WTC11 (cell line): ENCODE measurements around the gene C17orf75. TPM values are rescaled to one million over a fixed set of nuclear protein-coding genes. Genes with fewer than 3 reads are reported as not detected.

ENCODE experiments used
- ATAC-seq: fragments of 200-7000 bp; cut with Tn5 transposase; 2 replicates; pipeline ENCODE4 v1.10.0; 2021; ENCODE audit warnings: mild to moderate bottlenecking, moderate library complexity
- CTCF ChIA-PET: fragments of 300-600 bp; sonication (Branson Sonifier 250); formaldehyde crosslinking; loops from one replicate; lab custom pipeline; 2021; ENCODE audit warnings: antibody characterized with exemption; lab: Charles Lee
- POLR2A ChIA-PET: fragments of 350-600 bp; sonication (Branson Sonifier 250); formaldehyde crosslinking; loops from one replicate; lab custom pipeline; 2021; ENCODE audit warnings: antibody characterized with exemption; lab: Charles Lee
- DNase-seq: peaks from one replicate; pipeline ENCODE4 v3.0.0; 2021; ENCODE audit warnings: low spot score
- H3K27ac Mint-ChIP-seq: 2 replicates; pipeline ENCODE4 v1.8.0; 2021; ENCODE audit warnings: mixed read lengths
- H3K27me3 Mint-ChIP-seq: 2 replicates; pipeline ENCODE4 v1.8.0; 2021; ENCODE audit warnings: low read depth, mild to moderate bottlenecking, moderate library complexity, mixed read lengths
- H3K36me3 Mint-ChIP-seq: 2 replicates; pipeline ENCODE4 v1.8.0; 2021; ENCODE audit warnings: mixed read lengths
- H3K4me1 Mint-ChIP-seq: 2 replicates; pipeline ENCODE4 v1.8.0; 2022; ENCODE audit warnings: mixed read lengths
- H3K4me3 Mint-ChIP-seq: 2 replicates; pipeline ENCODE4 v1.8.0; 2021; ENCODE audit warnings: mild to moderate bottlenecking, moderate library complexity, mixed read lengths
- H3K9me3 Mint-ChIP-seq: 2 replicates; pipeline ENCODE4 v1.8.0; 2021; ENCODE audit warnings: mixed read lengths
- CREM ChIP-seq: sonication (generic); formaldehyde crosslinking; IDR thresholded peaks from 2 replicates; pipeline ENCODE4 v1.8.1; 2022; ENCODE audit warnings: mild to moderate bottlenecking, missing genetic modification reagents, moderate library complexity
- EMX1 ChIP-seq: fragments of 250-450 bp; sonication (Bioruptor Pico); IDR thresholded peaks from 2 replicates; pipeline ENCODE4 v1.8.0; 2021; ENCODE audit warnings: mild to moderate bottlenecking
- ESRRA ChIP-seq: sonication (generic); formaldehyde crosslinking; IDR thresholded peaks from 2 replicates; pipeline ENCODE4 v1.8.1; 2022; ENCODE audit warnings: mild to moderate bottlenecking, missing genetic modification reagents, borderline replicate concordance
- FOXP1 ChIP-seq: sonication (generic); formaldehyde crosslinking; IDR thresholded peaks from 2 replicates; pipeline ENCODE4 v1.8.0; 2022; ENCODE audit warnings: missing genetic modification reagents, mild to moderate bottlenecking, moderate library complexity, borderline replicate concordance
- NR2C2 ChIP-seq: sonication (generic); formaldehyde crosslinking; IDR thresholded peaks from 2 replicates; pipeline ENCODE4 v1.8.0; 2022; ENCODE audit warnings: mild to moderate bottlenecking, missing genetic modification reagents
- RELA ChIP-seq: sonication (generic); formaldehyde crosslinking; IDR thresholded peaks from 2 replicates; pipeline ENCODE4 v1.8.1; 2022; ENCODE audit warnings: missing genetic modification reagents, mild to moderate bottlenecking, borderline replicate concordance
- TEAD1 ChIP-seq: sonication (generic); formaldehyde crosslinking; IDR thresholded peaks from 2 replicates; pipeline ENCODE4 v1.8.0; 2022; ENCODE audit warnings: mild to moderate bottlenecking, missing genetic modification reagents
- TEAD4 ChIP-seq: sonication (generic); formaldehyde crosslinking; IDR thresholded peaks from 2 replicates; pipeline ENCODE4 v1.8.0; 2022; ENCODE audit warnings: mild to moderate bottlenecking, missing genetic modification reagents
- ZBTB21 ChIP-seq: sonication (generic); formaldehyde crosslinking; IDR thresholded peaks from 2 replicates; pipeline ENCODE4 v1.8.1; 2023; ENCODE audit warnings: mild to moderate bottlenecking, missing genetic modification reagents, borderline replicate concordance
- ZNF219 ChIP-seq: sonication (generic); formaldehyde crosslinking; IDR thresholded peaks from 2 replicates; pipeline ENCODE4 v1.8.0; 2023; ENCODE audit warnings: missing genetic modification reagents, mild to moderate bottlenecking, borderline replicate concordance
- ZNF416 ChIP-seq: fragments of 250-450 bp; sonication (Bioruptor Pico); IDR thresholded peaks from 2 replicates; pipeline ENCODE4 v1.9.0; 2021; ENCODE audit warnings: mild to moderate bottlenecking, inconsistent platforms
- total RNA-seq: library from RNA; stranded (reverse); gene quantifications from 3 replicates; pipeline ENCODE4 v1.2.3, GENCODE V29; 2021
- TF ChIP-seq, protein P1 (sequence below): fragments of 250-450 bp; sonication (Bioruptor Pico); IDR thresholded peaks from 2 replicates; pipeline ENCODE4 v1.9.0; 2021; ENCODE audit warnings: mild to moderate bottlenecking
- TF ChIP-seq, protein P2 (sequence below): sonication (generic); formaldehyde crosslinking; IDR thresholded peaks from 2 replicates; pipeline ENCODE4 v1.8.0; 2022; ENCODE audit warnings: missing genetic modification reagents
- TF ChIP-seq, protein P3 (sequence below): fragments of 250-450 bp; sonication (Bioruptor Pico); conservative IDR thresholded peaks from 2 replicates; pipeline ENCODE4 v1.9.0; 2021; ENCODE audit warnings: mild to moderate bottlenecking
- TF ChIP-seq, protein P4 (sequence below): sonication (generic); formaldehyde crosslinking; IDR thresholded peaks from 2 replicates; pipeline ENCODE4 v1.8.1; 2022; ENCODE audit warnings: missing genetic modification reagents, borderline replicate concordance
- TF ChIP-seq, protein P5 (sequence below): sonication (generic); formaldehyde crosslinking; IDR thresholded peaks from 2 replicates; pipeline ENCODE4 v1.8.0; 2022; ENCODE audit warnings: mild to moderate bottlenecking, missing genetic modification reagents
- TF ChIP-seq, protein P6 (sequence below): sonication (generic); formaldehyde crosslinking; IDR thresholded peaks from 2 replicates; pipeline ENCODE4 v1.8.1; 2023; ENCODE audit warnings: mild to moderate bottlenecking, missing genetic modification reagents

C17orf75 gene
- total RNA-seq, 1 experiment from 2014 or later = 35.5 TPM

DNA sequence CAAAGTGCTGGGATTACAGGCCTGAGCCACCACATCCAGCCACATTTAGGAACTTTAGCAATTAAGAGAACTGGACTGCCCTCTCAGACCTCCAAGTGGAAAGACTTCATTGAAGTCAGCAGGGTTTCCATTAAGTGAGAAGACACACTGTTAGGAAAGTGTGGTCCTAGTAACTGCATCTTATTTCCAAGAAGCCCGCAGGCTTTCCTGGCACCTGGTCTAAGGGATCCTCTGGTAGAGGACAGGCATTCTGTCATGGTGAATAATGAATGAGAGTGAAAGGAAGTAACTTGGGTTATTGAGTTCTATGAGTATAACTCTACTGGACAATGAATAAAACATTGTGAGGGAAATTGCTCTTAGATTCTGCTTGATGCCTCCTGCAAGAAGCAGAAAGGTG, 14.1 kb downstream of the C17orf75 start:
- ChIA-PET CTCF (interaction anchor here (1.7 kb wide), 1 partner anchor 9 kb away, joined by 12 read pairs; no protein-coding TSS in a partner anchor), POLR2A (no interaction called here)
- H3K9me3 Mint-ChIP-seq = no peaks in the 10 kb centered on the region

DNA sequence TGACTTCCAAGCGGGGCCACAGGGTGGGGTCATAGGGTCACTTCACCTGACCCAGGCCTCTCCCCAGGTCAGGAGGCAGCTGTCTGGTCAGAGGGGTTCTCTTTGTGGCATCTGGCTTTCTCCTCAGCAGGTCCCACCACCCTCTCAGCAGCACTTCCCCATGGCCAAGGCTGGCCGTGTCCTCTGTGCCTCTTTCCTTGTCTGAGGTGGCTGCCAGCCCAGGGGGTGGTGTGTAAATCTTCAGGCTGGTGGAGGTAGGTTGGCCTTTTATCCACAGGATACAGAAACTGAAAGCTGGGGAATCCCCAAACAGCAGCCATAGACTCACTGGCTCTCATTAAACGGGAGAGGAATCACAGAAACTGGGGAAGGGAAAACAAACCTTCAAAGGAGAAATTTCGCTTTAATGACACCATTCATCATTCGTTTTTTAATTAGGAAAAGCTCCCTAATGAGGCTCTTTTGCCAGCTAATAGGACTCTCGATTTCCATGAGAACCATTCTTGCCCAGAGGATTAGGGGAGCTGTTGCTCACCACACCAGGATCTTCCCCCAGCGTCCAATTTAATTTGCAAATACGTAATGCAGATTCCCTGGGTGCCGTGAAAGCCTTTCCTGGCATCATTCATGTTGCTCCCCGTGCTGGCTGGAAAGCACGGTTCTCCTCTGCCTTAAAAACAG, 18.0 kb downstream of the C17orf75 start:
- CTCF ChIA-PET = interaction anchor here (0.9 to 2.1 kb wide), 6 partner anchors 13 to 120 kb away, joined by 3 to 21 read pairs (median 6); partner anchors contain the start of gene PSMD11
- Mint-ChIP-seq H3K9me3 (no peaks in the 10 kb centered on the region), H3K36me3 (no peaks in the 10 kb centered on the region), H3K4me3 (no peak overlapping the region), H3K27me3 (no peaks in the 10 kb centered on the region), H3K4me1 (peaks cover 18% of the 10 kb centered on the region), H3K27ac (peak overlapping the region; percentile 93)
- TF ChIP-seq CREM (no peak), TEAD1 (CRISPR knock-in tag) (no peak), EMX1 (CRISPR knock-in tag) (no peak), ESRRA (CRISPR knock-in tag) (no peak), ZNF219 (CRISPR knock-in tag) (no peak), ZNF416 (no peak), NR2C2 (CRISPR knock-in tag) (no peak)
- TF ChIP-seq, protein P1, sequence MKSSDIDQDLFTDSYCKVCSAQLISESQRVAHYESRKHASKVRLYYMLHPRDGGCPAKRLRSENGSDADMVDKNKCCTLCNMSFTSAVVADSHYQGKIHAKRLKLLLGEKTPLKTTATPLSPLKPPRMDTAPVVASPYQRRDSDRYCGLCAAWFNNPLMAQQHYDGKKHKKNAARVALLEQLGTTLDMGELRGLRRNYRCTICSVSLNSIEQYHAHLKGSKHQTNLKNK = no peak
- TF ChIP-seq, protein P2, sequence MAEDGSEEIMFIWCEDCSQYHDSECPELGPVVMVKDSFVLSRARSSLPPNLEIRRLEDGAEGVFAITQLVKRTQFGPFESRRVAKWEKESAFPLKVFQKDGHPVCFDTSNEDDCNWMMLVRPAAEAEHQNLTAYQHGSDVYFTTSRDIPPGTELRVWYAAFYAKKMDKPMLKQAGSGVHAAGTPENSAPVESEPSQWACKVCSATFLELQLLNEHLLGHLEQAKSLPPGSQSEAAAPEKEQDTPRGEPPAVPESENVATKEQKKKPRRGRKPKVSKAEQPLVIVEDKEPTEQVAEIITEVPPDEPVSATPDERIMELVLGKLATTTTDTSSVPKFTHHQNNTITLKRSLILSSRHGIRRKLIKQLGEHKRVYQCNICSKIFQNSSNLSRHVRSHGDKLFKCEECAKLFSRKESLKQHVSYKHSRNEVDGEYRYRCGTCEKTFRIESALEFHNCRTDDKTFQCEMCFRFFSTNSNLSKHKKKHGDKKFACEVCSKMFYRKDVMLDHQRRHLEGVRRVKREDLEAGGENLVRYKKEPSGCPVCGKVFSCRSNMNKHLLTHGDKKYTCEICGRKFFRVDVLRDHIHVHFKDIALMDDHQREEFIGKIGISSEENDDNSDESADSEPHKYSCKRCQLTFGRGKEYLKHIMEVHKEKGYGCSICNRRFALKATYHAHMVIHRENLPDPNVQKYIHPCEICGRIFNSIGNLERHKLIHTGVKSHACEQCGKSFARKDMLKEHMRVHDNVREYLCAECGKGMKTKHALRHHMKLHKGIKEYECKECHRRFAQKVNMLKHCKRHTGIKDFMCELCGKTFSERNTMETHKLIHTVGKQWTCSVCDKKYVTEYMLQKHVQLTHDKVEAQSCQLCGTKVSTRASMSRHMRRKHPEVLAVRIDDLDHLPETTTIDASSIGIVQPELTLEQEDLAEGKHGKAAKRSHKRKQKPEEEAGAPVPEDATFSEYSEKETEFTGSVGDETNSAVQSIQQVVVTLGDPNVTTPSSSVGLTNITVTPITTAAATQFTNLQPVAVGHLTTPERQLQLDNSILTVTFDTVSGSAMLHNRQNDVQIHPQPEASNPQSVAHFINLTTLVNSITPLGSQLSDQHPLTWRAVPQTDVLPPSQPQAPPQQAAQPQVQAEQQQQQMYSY (CRISPR knock-in tag) = no peak
- TF ChIP-seq, protein P3, sequence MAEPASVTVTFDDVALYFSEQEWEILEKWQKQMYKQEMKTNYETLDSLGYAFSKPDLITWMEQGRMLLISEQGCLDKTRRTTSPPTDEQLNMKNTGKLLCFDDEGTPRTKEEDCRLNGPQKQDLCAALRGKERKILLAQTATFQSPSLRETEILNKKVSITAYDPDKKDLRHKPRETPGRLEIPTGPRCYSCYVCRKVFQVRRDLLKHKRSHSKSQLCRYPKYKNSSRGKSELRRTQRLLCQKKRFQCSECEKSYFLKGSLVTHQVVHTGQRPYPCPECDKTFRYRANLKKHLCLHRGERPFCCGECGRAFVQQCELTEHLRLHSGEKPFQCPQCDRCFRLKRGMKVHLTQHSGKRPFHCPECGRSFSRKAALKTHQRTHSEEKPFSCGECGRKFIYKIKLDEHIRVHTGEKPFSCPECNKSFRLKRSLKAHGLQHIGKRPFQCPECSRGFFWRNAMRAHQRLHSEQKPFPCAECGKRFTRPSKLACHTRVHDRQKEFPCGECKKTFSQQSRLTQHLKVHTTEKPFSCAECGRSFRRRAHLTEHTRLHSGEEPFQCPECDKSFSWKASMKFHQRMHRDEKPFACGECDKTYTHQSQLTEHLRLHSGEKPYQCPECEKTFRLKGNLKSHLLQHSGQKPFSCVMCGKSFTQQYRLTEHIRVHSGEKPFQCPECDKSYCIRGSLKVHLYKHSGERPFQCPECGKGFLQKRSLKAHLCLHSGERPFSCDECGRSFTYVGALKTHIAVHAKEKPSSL = no peak
- no peak for ATAC-seq
- no peak for DNase-seq
- POLR2A ChIA-PET = no interaction called here

More for the DNA sequence above, 14.1 kb downstream of the C17orf75 start:
- TF ChIP-seq, protein P4, sequence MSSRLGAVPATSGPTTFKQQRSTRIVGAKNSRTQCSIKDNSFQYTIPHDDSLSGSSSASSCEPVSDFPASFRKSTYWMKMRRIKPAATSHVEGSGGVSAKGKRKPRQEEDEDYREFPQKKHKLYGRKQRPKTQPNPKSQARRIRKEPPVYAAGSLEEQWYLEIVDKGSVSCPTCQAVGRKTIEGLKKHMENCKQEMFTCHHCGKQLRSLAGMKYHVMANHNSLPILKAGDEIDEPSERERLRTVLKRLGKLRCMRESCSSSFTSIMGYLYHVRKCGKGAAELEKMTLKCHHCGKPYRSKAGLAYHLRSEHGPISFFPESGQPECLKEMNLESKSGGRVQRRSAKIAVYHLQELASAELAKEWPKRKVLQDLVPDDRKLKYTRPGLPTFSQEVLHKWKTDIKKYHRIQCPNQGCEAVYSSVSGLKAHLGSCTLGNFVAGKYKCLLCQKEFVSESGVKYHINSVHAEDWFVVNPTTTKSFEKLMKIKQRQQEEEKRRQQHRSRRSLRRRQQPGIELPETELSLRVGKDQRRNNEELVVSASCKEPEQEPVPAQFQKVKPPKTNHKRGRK (CRISPR knock-in tag) = no peak
- TF ChIP-seq, protein P5, sequence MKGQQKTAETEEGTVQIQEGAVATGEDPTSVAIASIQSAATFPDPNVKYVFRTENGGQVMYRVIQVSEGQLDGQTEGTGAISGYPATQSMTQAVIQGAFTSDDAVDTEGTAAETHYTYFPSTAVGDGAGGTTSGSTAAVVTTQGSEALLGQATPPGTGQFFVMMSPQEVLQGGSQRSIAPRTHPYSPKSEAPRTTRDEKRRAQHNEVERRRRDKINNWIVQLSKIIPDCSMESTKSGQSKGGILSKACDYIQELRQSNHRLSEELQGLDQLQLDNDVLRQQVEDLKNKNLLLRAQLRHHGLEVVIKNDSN (CRISPR knock-in tag) = no peak
- TF ChIP-seq, protein P6, sequence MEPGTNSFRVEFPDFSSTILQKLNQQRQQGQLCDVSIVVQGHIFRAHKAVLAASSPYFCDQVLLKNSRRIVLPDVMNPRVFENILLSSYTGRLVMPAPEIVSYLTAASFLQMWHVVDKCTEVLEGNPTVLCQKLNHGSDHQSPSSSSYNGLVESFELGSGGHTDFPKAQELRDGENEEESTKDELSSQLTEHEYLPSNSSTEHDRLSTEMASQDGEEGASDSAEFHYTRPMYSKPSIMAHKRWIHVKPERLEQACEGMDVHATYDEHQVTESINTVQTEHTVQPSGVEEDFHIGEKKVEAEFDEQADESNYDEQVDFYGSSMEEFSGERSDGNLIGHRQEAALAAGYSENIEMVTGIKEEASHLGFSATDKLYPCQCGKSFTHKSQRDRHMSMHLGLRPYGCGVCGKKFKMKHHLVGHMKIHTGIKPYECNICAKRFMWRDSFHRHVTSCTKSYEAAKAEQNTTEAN (CRISPR knock-in tag) = no peak
- TF ChIP-seq FOXP1 (CRISPR knock-in tag) (no peak), RELA (no peak), ZBTB21 (CRISPR knock-in tag) (no peak), TEAD4 (no peak)
- TF ChIP-seq, protein P1 = no peak
- Mint-ChIP-seq H3K27ac (no peak overlapping the region), H3K36me3 (peaks cover 7% of the 10 kb centered on the region), H3K4me1 (peaks cover 18% of the 10 kb centered on the region), H3K27me3 (no peaks in the 10 kb centered on the region), H3K4me3 (no peak overlapping the region)
- ATAC-seq (no peak), DNase-seq (no peak)
